Ovary (tissue), 3 donors: ENCODE data around the gene PLA2G2D.

Source experiments
- CTCF ChIP-seq, 3 donors: fragments of 450-650 bp in 2 of 3; fragments of 200-600 bp in 1 of 3; IDR thresholded peaks; one replicate each; pipeline versions ENCODE4 v1.5.1 to v1.8.0; 2016 to 2022; ENCODE audit warnings: antibody characterized with exemption in 3 of 3, mild to moderate bottlenecking in 1 of 3
- EP300 ChIP-seq: sonication (generic); formaldehyde crosslinking; IDR thresholded peaks from one replicate; pipeline ENCODE4 v1.6.1; 2017; ENCODE audit warnings: antibody characterized with exemption
- POLR2A ChIP-seq: fragments of 450-650 bp; IDR thresholded peaks from one replicate; pipeline ENCODE4 v1.6.1; 2017; ENCODE audit warnings: antibody characterized with exemption, mild to moderate bottlenecking, moderate library complexity
- donor health status: DM: no; HTN: no; CAD: no.

- TF ChIP-seq POLR2A (no peak), CTCF (IDR thresholded peaks at IDR 0.05) (no peak), EP300 (no peak)
Observed at GRCh38 chr1:20136249-20136648, 16.9 kb upstream of the PLA2G2D start.
